IMR-90 (cell line): ENCODE data around the gene DICER1. TPM values are rescaled to one million over a fixed set of nuclear protein-coding genes. Genes with fewer than 3 reads are reported as not detected.

ENCODE experiments used
- ATAC-seq: fragments of 200-7000 bp; cut with Tn5 transposase; 2 replicates; pipeline ENCODE4 v1.9.1; 2020; ENCODE audit warnings: low read depth, mild to moderate bottlenecking, moderate library complexity
- BruUV-seq: library from RNA; stranded (reverse); fragments of 400-500 nt; replicated peaks from 2 replicates; lab custom pipeline; 2021; lab: Mats Ljungman, UMichigan
- CTCF ChIA-PET: fragments of 300-600 bp; formaldehyde crosslinking; extraction: SDS; loops from one replicate; lab custom pipeline; 2021; ENCODE audit warnings: antibody characterized with exemption; lab: Yijun Ruan, JAX
- POLR2A ChIA-PET: fragments of 300-600 bp; sonication (Branson Sonifier 250); formaldehyde crosslinking; loops from one replicate; lab custom pipeline; 2022; ENCODE audit warnings: antibody characterized with exemption; ENCODE audit not compliant: unreplicated experiment; lab: Charles Lee
- DNase-seq: peaks from one replicate; pipeline ENCODE4 v3.0.0; 2013
- H2AFZ ChIP-seq: replicated peaks from 2 replicates; pipeline ENCODE3; 2013; ENCODE audit warnings: low read length, mild to moderate bottlenecking; ENCODE audit not compliant: poor library complexity
- H2AK5ac ChIP-seq: 2 replicates; pipeline ENCODE4 v1.6.1; 2013; ENCODE audit warnings: low read depth, low read length, inconsistent platforms
- H2AK9ac ChIP-seq: replicated peaks from 2 replicates; pipeline ENCODE3; 2013; ENCODE audit warnings: mild to moderate bottlenecking, low read depth, low read length, moderate library complexity; ENCODE audit not compliant: poor library complexity
- H2BK120ac ChIP-seq: 2 replicates; pipeline ENCODE4 v1.6.1; 2013; ENCODE audit warnings: low read depth, low read length, inconsistent platforms
- H2BK15ac ChIP-seq: 3 replicates; pipeline ENCODE4 v1.6.1; 2013; ENCODE audit warnings: low read depth, low read length, inconsistent platforms
- H2BK20ac ChIP-seq: 2 replicates; pipeline ENCODE4 v1.6.1; 2013; ENCODE audit warnings: low read depth, mild to moderate bottlenecking, inconsistent platforms, low read length, moderate library complexity
- H2BK5ac ChIP-seq: 2 replicates; pipeline ENCODE4 v1.6.1; 2013; ENCODE audit warnings: mild to moderate bottlenecking, low read depth, low read length, inconsistent platforms; ENCODE audit not compliant: poor library complexity, severe bottlenecking
- H3K14ac ChIP-seq: replicated peaks from 2 replicates; pipeline ENCODE4 v1.6.1; 2013; ENCODE audit warnings: low read depth, low read length, inconsistent platforms
- H3K18ac ChIP-seq: 2 replicates; pipeline ENCODE4 v1.6.1; 2013; ENCODE audit warnings: low read depth, low read length, control low read depth
- H3K23ac ChIP-seq: 2 replicates; pipeline ENCODE4 v1.6.1; 2013; ENCODE audit warnings: low read depth, low read length, inconsistent platforms
- H3K27ac ChIP-seq: 2 replicates; pipeline ENCODE4 v1.5.1; 2013; ENCODE audit warnings: mild to moderate bottlenecking, control low read depth, low read length; ENCODE audit not compliant: insufficient read depth
- H3K27me3 ChIP-seq: 2 replicates; pipeline ENCODE4 v1.6.1; 2013; ENCODE audit warnings: low read length; ENCODE audit not compliant: control insufficient read depth, insufficient read depth
- H3K36me3 ChIP-seq: 2 replicates; pipeline ENCODE4 v1.6.1; 2013; ENCODE audit warnings: low read length, mixed read lengths; ENCODE audit not compliant: control insufficient read depth, insufficient read depth
- H3K4ac ChIP-seq: 2 replicates; pipeline ENCODE4 v1.6.1; 2013; ENCODE audit warnings: low read depth, low read length, inconsistent platforms
- H3K4me1 ChIP-seq: 2 replicates; pipeline ENCODE4 v1.6.1; 2013; ENCODE audit warnings: low read length, mixed read lengths; ENCODE audit not compliant: control insufficient read depth, insufficient read depth
- H3K4me2 ChIP-seq: 2 replicates; pipeline ENCODE4 v1.6.1; 2013; ENCODE audit warnings: low read depth, mild to moderate bottlenecking, control low read depth, low read length, moderate library complexity
- H3K4me3 ChIP-seq: 2 replicates; pipeline ENCODE4 v1.5.1; 2013; ENCODE audit warnings: low read depth, mild to moderate bottlenecking, control low read depth, low read length, moderate library complexity; ENCODE audit not compliant: insufficient read depth
- H3K56ac ChIP-seq: 2 replicates; pipeline ENCODE4 v1.6.1; 2013; ENCODE audit warnings: low read length, inconsistent platforms; ENCODE audit not compliant: insufficient read depth; ENCODE audit errors: extremely low read depth
- H3K79me1 ChIP-seq, 2 experiments: 2 replicates each; pipeline ENCODE4 v1.6.1; 2013; ENCODE audit warnings: low read length in 2 of 2, inconsistent platforms in 1 of 2, low read depth in 1 of 2
- H3K9ac ChIP-seq: 2 replicates; pipeline ENCODE4 v1.6.1; 2013; ENCODE audit warnings: low read depth, low read length, control low read depth
- H3K9me1 ChIP-seq: 2 replicates; pipeline ENCODE4 v1.6.1; 2013; ENCODE audit warnings: low read length, inconsistent platforms; ENCODE audit not compliant: insufficient read depth
- H3K9me3 ChIP-seq: 2 replicates; pipeline ENCODE4 v1.6.1; 2013; ENCODE audit warnings: low read length; ENCODE audit not compliant: control insufficient read depth, insufficient read depth
- H4K20me1 ChIP-seq: 2 replicates; pipeline ENCODE4 v1.6.1; 2013; ENCODE audit warnings: low read length, inconsistent platforms; ENCODE audit not compliant: insufficient read depth
- H4K5ac ChIP-seq: 2 replicates; pipeline ENCODE4 v1.6.1; 2013; ENCODE audit warnings: mild to moderate bottlenecking, low read depth, low read length, control low read depth
- H4K8ac ChIP-seq, 2 experiments: 2 replicates each; pipeline ENCODE4 v1.6.1; 2013; ENCODE audit warnings: low read depth in 2 of 2, low read length in 2 of 2, control low read depth in 1 of 2, inconsistent platforms in 1 of 2
- H4K91ac ChIP-seq: 2 replicates; pipeline ENCODE4 v1.6.1; 2013; ENCODE audit warnings: low read depth, low read length, inconsistent platforms; ENCODE audit not compliant: insufficient read depth
- CTCF ChIP-seq: conservative IDR thresholded peaks from 2 replicates; pipeline ENCODE4 v1.5.1; 2012; ENCODE audit warnings: mild to moderate bottlenecking, low read depth, low read length, improper control_type of control experiment
- MAZ ChIP-seq: IDR thresholded peaks from 2 replicates; pipeline ENCODE4 v1.6.1; 2012; ENCODE audit warnings: low read depth, mild to moderate bottlenecking, low read length, improper control_type of control experiment, moderate library complexity, borderline replicate concordance
- NFE2L2 ChIP-seq: fragments of 150-350 bp; IDR thresholded peaks from 2 replicates; pipeline ENCODE4 v1.6.1; 2016; ENCODE audit warnings: low read depth, mild to moderate bottlenecking, low read length
- RAD21 ChIP-seq: IDR thresholded peaks from 2 replicates; pipeline ENCODE4 v1.6.1; 2012; ENCODE audit warnings: low read length, improper control_type of control experiment
- USF2 ChIP-seq: fragments of 150-350 bp; IDR thresholded peaks from 2 replicates; pipeline ENCODE4 v1.6.1; 2017; ENCODE audit warnings: mild to moderate bottlenecking, antibody characterized with exemption, low read length, low read depth
- WGBS, 2 experiments: methylation state at CpG; one replicate each; pipeline versions ENCODE4 v1.1.5 to v1.1.7; 2013; ENCODE audit warnings: missing lambda C conversion rate in 2 of 2; ENCODE audit not compliant: insufficient read length in 1 of 2; ENCODE audit errors: extremely low coverage in 2 of 2; 5-methylcytosine and 5-hydroxymethylcytosine counted together
- dilution Hi-C: fragments of 300-500 bp; cut with HindIII; formaldehyde crosslinking; loops from one replicate; pipeline ENCODE4 v1.14.3; 2018; ENCODE audit warnings: low sequenced_read_pairs; ENCODE audit not compliant: unreplicated experiment
- in situ Hi-C: fragments of 300-500 bp; cut with MboI; formaldehyde crosslinking; loops from 3 replicates; pipeline ENCODE4 v1.14.3; 2019; ENCODE audit warnings: low sequenced_read_pairs, inconsistent platforms, mixed read lengths
- intact Hi-C: fragments of 100-400 bp; cut with micrococcal nuclease; formaldehyde crosslinking; loops from 2 replicates; pipeline ENCODE4 v1.10.0; 2022
- polyA plus RNA-seq, 3 experiments: library from polyadenylated mRNA; depleted of rRNA; stranded (reverse); fragments of >200 nt; gene quantifications; 2 replicates each; pipeline ENCODE4 v1.2.3, GENCODE V29; 2012; ENCODE audit warnings: low replicate concordance in 1 of 3
- total RNA-seq: library from RNA; depleted of rRNA; stranded (reverse); fragments of >200 nt; gene quantifications from 2 replicates; pipeline ENCODE4 v1.2.3, GENCODE V29; 2012

Gene DICER1
- total and polyA plus RNA-seq, 2 of the 4 experiments (the other 2 are of a cell fraction), result 9.7 to 49.5 TPM

DNA sequence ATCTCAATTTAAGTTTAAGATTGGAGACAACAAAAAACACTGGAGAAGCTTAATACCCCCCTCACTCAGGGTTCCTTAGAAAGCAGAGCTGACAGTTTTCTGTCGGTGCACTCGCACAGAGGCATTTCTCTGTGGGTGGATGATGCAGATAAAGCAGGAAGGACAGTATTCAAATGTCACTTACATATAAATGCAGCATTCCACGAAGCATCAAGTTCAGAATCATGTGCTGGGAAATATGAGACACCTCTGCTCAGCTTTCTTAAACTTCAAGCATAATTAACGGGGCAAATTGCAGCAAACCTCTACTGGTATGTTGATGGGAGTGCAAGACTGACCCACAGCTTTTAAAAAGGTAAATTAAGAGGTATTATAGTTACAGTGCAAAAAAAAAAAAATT, 68.7 kb downstream of the DICER1 start:
- Histone ChIP-seq H2AK9ac (no peak overlapping the region), H3K27ac (no peak overlapping the region), H3K27me3 (no peaks in the 10 kb centered on the region), H3K14ac (no peak overlapping the region), H4K91ac (no peak overlapping the region), H3K18ac (no peak overlapping the region), H3K4me3 (no peak overlapping the region), H4K5ac (no peak overlapping the region), H3K9ac (no peak overlapping the region), H4K20me1 (no peaks in the 10 kb centered on the region), H3K9me1 (peaks cover 6% of the 10 kb centered on the region; the same call in 1 of the 2 replicates), H2BK120ac (no peak overlapping the region), H3K56ac (no peak overlapping the region), H3K4me2 (no peak overlapping the region), H3K4me1 (peaks cover 6% of the 10 kb centered on the region; the same call in 1 of the 2 replicates), H3K79me1 (peaks cover 0 to 7% of the 10 kb centered on the region in 2 experiments; a peak in 2 of 4 replicates), H3K36me3 (peaks cover 17% of the 10 kb centered on the region), H2BK20ac (no peak overlapping the region), H3K4ac (no peak overlapping the region), H2BK5ac (no peak overlapping the region), H2BK15ac (no peak overlapping the region), H3K23ac (no peak overlapping the region), H2AFZ (no peak overlapping the region), H3K9me3 (no peaks in the 10 kb centered on the region), H4K8ac (no peak overlapping the region), H2AK5ac (no peak overlapping the region)
- intact Hi-C loops (no loop called here), dilution Hi-C loops (no loop called here), in situ Hi-C loops (no loop called here)
- ChIA-PET POLR2A (no interaction called here), CTCF (interaction anchor here (1.2 to 1.3 kb wide), 2 partner anchors 11 to 410 kb away, joined by 3 to 4 read pairs; no protein-coding TSS in a partner anchor)
- peak; percentile 1 for DNase-seq
- WGBS, 2 experiments, result no CpG with 5 or more reads among the region's 4 CpGs
- TF ChIP-seq USF2 (no peak), NFE2L2 (no peak), MAZ (no peak), RAD21 (no peak), CTCF (no peak)
- ATAC-seq, result no peak
- no TSS peak for BruUV-seq
